Testis (tissue), 2 donors: ENCODE measurements around the gene AASDHPPT.

Source experiments
- CTCF ChIP-seq, 3 experiments: fragments of 450-650 bp in 2 of 3; fragments of 200-600 bp in 1 of 3; sonication (generic) in 1 of 3; IDR thresholded peaks; one replicate each; pipeline ENCODE4 v1.5.1; 2016 to 2019; ENCODE audit warnings: antibody characterized with exemption in 3 of 3, mild to moderate bottlenecking in 2 of 3, moderate library complexity in 1 of 3
- POLR2A ChIP-seq: fragments of 450-650 bp; IDR thresholded peaks from one replicate; pipeline ENCODE4 v1.6.1; 2017; ENCODE audit warnings: antibody characterized with exemption, mild to moderate bottlenecking, moderate library complexity

GRCh38 chr11:106031202-106031810 lies 46.2 kb upstream of the AASDHPPT start:
- TF ChIP-seq CTCF (IDR thresholded peaks at IDR 0.05) (no peak), POLR2A (no peak)
